Astrocyte (in vitro differentiated cells and primary cell): ENCODE results near the gene PIGN.

Source experiments
- EZH2 ChIP-seq: IDR thresholded peaks from 2 replicates; pipeline ENCODE4 v1.6.1; 2012; ENCODE audit warnings: mild to moderate bottlenecking, low read length, inconsistent platforms; ENCODE audit not compliant: insufficient read depth
- TF ChIP-seq, protein P1 (sequence below): IDR thresholded peaks from 2 replicates; pipeline ENCODE4 v1.5.1; 2011; ENCODE audit warnings: low read depth, mild to moderate bottlenecking, inconsistent platforms, low read length, moderate library complexity; ENCODE audit not compliant: insufficient read depth

DNA sequence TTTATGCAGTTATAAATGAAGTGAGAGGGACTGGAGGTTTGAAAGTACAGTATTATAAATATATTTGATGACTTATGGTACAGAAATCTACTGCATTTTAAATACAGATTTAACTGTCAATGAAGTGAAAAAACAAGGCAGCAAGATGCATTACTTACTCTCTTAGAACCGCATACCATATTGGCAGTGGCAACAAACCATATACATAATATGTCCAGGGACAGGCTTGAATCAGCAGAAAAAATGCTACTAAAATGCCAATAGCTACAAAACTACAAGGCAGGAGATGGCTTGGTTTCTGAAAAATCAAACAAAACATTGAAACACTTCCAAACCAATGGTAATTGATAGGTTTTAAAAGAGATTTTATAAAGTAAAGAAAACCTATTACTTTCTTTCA is 77.2 kb downstream of the PIGN start:
- TF ChIP-seq, protein P1, sequence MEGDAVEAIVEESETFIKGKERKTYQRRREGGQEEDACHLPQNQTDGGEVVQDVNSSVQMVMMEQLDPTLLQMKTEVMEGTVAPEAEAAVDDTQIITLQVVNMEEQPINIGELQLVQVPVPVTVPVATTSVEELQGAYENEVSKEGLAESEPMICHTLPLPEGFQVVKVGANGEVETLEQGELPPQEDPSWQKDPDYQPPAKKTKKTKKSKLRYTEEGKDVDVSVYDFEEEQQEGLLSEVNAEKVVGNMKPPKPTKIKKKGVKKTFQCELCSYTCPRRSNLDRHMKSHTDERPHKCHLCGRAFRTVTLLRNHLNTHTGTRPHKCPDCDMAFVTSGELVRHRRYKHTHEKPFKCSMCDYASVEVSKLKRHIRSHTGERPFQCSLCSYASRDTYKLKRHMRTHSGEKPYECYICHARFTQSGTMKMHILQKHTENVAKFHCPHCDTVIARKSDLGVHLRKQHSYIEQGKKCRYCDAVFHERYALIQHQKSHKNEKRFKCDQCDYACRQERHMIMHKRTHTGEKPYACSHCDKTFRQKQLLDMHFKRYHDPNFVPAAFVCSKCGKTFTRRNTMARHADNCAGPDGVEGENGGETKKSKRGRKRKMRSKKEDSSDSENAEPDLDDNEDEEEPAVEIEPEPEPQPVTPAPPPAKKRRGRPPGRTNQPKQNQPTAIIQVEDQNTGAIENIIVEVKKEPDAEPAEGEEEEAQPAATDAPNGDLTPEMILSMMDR, result no peak
- no peak for TF ChIP-seq EZH2
